ENCODE results near the gene PGGHG. TPM values are rescaled to one million over a fixed set of nuclear protein-coding genes. Genes with fewer than 3 reads are reported as not detected.

The PGGHG gene
- polyA plus RNA-seq, 1 donor from 2014 or later = 2.1 TPM

DNA sequence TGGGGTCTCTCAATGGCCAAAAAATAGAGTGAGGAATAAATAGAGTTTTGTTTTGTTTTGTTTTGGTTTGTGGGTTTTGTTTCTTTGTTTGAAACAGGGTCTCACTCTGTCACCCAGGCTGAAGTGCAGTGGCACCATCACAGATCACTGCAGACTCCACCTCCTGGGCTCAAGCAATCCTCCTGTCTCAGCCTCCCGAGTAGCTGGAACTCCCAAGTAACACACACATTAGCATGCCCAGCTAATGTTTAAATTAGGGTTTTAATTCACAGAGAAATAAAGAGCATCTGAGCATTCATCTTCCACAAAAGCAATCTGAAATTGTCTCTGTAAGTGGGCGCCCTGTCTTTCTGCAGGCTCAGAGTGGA, 40.9 kb downstream of the PGGHG start:
- H2AFZ ChIP-seq (ENCODE audit: low read depth, low read length) = no peak overlapping the region
- no peaks in the 10 kb centered on the region for H3K9me3 ChIP-seq (ENCODE audit: low read length)
- H3K27ac ChIP-seq (ENCODE audit: low read length) = no peak overlapping the region
- H3K36me3 ChIP-seq (ENCODE audit: insufficient read depth, low read length) = no peaks in the 10 kb centered on the region
- no peak overlapping the region for H3K4me2 ChIP-seq (ENCODE audit: low read length)
- no peaks in the 10 kb centered on the region for H3F3A ChIP-seq (ENCODE audit: insufficient read depth, low read length, poor library complexity, severe bottlenecking)
- no peaks in the 10 kb centered on the region for H3K27me3 ChIP-seq (ENCODE audit: insufficient read depth, low read depth, low read length)
- H4K20me1 ChIP-seq (ENCODE audit: insufficient read depth) = no peaks in the 10 kb centered on the region
- H3K9me2 ChIP-seq (ENCODE audit: insufficient read depth, low read length) = no peaks in the 10 kb centered on the region
- H3K9ac ChIP-seq (ENCODE audit: low read length) = no peak overlapping the region
- TF ChIP-seq, protein P1, sequence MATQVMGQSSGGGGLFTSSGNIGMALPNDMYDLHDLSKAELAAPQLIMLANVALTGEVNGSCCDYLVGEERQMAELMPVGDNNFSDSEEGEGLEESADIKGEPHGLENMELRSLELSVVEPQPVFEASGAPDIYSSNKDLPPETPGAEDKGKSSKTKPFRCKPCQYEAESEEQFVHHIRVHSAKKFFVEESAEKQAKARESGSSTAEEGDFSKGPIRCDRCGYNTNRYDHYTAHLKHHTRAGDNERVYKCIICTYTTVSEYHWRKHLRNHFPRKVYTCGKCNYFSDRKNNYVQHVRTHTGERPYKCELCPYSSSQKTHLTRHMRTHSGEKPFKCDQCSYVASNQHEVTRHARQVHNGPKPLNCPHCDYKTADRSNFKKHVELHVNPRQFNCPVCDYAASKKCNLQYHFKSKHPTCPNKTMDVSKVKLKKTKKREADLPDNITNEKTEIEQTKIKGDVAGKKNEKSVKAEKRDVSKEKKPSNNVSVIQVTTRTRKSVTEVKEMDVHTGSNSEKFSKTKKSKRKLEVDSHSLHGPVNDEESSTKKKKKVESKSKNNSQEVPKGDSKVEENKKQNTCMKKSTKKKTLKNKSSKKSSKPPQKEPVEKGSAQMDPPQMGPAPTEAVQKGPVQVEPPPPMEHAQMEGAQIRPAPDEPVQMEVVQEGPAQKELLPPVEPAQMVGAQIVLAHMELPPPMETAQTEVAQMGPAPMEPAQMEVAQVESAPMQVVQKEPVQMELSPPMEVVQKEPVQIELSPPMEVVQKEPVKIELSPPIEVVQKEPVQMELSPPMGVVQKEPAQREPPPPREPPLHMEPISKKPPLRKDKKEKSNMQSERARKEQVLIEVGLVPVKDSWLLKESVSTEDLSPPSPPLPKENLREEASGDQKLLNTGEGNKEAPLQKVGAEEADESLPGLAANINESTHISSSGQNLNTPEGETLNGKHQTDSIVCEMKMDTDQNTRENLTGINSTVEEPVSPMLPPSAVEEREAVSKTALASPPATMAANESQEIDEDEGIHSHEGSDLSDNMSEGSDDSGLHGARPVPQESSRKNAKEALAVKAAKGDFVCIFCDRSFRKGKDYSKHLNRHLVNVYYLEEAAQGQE (IDR thresholded peaks at IDR 0.05; ENCODE audit: borderline replicate concordance) = no peak
- TF ChIP-seq TAF1 (IDR thresholded peaks at IDR 0.05; ENCODE audit: low read depth) = no peak
- TF ChIP-seq, protein P2, sequence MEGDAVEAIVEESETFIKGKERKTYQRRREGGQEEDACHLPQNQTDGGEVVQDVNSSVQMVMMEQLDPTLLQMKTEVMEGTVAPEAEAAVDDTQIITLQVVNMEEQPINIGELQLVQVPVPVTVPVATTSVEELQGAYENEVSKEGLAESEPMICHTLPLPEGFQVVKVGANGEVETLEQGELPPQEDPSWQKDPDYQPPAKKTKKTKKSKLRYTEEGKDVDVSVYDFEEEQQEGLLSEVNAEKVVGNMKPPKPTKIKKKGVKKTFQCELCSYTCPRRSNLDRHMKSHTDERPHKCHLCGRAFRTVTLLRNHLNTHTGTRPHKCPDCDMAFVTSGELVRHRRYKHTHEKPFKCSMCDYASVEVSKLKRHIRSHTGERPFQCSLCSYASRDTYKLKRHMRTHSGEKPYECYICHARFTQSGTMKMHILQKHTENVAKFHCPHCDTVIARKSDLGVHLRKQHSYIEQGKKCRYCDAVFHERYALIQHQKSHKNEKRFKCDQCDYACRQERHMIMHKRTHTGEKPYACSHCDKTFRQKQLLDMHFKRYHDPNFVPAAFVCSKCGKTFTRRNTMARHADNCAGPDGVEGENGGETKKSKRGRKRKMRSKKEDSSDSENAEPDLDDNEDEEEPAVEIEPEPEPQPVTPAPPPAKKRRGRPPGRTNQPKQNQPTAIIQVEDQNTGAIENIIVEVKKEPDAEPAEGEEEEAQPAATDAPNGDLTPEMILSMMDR (IDR thresholded peaks at IDR 0.05; ENCODE audit: poor library complexity, severe bottlenecking) = no peak
- TF ChIP-seq RAD21 (conservative IDR thresholded peaks at IDR 0.05) = no peak
- no peak for TF ChIP-seq MXI1 (conservative IDR thresholded peaks at IDR 0.05; ENCODE audit: poor library complexity, severe bottlenecking)
- TF ChIP-seq EZH2 (IDR thresholded peaks at IDR 0.05; ENCODE audit: borderline replicate concordance, insufficient read depth, low read length, poor library complexity, severe bottlenecking) = no peak
- TF ChIP-seq EP300 (conservative IDR thresholded peaks at IDR 0.05; ENCODE audit: poor library complexity, severe bottlenecking) = no peak
- TF ChIP-seq SMC3 (conservative IDR thresholded peaks at IDR 0.05; ENCODE audit: poor library complexity) = no peak
- no peak for TF ChIP-seq POLR2AphosphoS5 (IDR thresholded peaks at IDR 0.05)
- H3K4me3 ChIP-seq (ENCODE audit: low read length) = no peak overlapping the region
- no peaks in the 10 kb centered on the region for H3K79me2 ChIP-seq (replicated peaks; ENCODE audit: insufficient read depth, low read length)

DNA sequence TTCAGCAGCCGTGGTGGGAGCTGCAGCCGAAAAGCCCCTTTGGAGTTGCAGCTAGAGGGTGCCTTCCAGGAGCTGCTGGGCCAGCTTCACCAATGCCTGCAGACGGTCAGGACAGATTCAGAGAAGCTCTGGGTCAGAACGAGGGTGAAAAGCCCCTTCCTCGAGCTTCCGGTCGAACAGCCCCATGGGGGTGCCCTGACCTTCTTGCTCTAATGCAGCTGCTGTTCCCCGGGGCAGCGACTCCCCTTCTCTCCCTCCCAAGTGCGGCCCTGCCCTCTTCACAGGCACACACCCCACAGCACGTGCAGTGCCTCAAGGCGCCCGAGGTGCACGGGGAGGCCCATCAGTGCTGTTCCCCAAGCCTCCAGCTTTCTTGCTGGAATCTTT, 41.4 kb downstream of the PGGHG start:
- H3K9me2 ChIP-seq (ENCODE audit: insufficient read depth, low read length) = no peaks in the 10 kb centered on the region
- no peak overlapping the region for H3K4me2 ChIP-seq (ENCODE audit: low read length)
- H3K27me3 ChIP-seq (ENCODE audit: insufficient read depth, low read depth, low read length) = no peaks in the 10 kb centered on the region
- no peaks in the 10 kb centered on the region for H3F3A ChIP-seq (ENCODE audit: insufficient read depth, low read length, poor library complexity, severe bottlenecking)
- H3K9me3 ChIP-seq (ENCODE audit: low read length) = no peaks in the 10 kb centered on the region
- no peak overlapping the region for H3K4me3 ChIP-seq (ENCODE audit: low read length)
- no peak overlapping the region for H3K27ac ChIP-seq (ENCODE audit: low read length)
- TF ChIP-seq EP300 (conservative IDR thresholded peaks at IDR 0.05; ENCODE audit: poor library complexity, severe bottlenecking) (no peak), EZH2 (IDR thresholded peaks at IDR 0.05; ENCODE audit: borderline replicate concordance, insufficient read depth, low read length, poor library complexity, severe bottlenecking) (no peak), TAF1 (IDR thresholded peaks at IDR 0.05; ENCODE audit: low read depth) (no peak), RAD21 (conservative IDR thresholded peaks at IDR 0.05) (no peak), POLR2AphosphoS5 (IDR thresholded peaks at IDR 0.05) (no peak), MXI1 (conservative IDR thresholded peaks at IDR 0.05; ENCODE audit: poor library complexity, severe bottlenecking) (no peak), SMC3 (conservative IDR thresholded peaks at IDR 0.05; ENCODE audit: poor library complexity) (no peak)
- TF ChIP-seq, protein P1 (IDR thresholded peaks at IDR 0.05; ENCODE audit: borderline replicate concordance) = no peak
- TF ChIP-seq, protein P2 (IDR thresholded peaks at IDR 0.05; ENCODE audit: poor library complexity, severe bottlenecking) = no peak
- H3K9ac ChIP-seq (ENCODE audit: low read length) = no peak overlapping the region
- H4K20me1 ChIP-seq (ENCODE audit: insufficient read depth) = no peaks in the 10 kb centered on the region
- H2AFZ ChIP-seq (ENCODE audit: low read depth, low read length) = no peak overlapping the region
- H3K36me3 ChIP-seq (ENCODE audit: insufficient read depth, low read length) = no peaks in the 10 kb centered on the region
- no peaks in the 10 kb centered on the region for H3K79me2 ChIP-seq (replicated peaks; ENCODE audit: insufficient read depth, low read length)

Measured in neural cell (in vitro differentiated cells).